ENCODE data around the gene CACYBP.

DNA sequence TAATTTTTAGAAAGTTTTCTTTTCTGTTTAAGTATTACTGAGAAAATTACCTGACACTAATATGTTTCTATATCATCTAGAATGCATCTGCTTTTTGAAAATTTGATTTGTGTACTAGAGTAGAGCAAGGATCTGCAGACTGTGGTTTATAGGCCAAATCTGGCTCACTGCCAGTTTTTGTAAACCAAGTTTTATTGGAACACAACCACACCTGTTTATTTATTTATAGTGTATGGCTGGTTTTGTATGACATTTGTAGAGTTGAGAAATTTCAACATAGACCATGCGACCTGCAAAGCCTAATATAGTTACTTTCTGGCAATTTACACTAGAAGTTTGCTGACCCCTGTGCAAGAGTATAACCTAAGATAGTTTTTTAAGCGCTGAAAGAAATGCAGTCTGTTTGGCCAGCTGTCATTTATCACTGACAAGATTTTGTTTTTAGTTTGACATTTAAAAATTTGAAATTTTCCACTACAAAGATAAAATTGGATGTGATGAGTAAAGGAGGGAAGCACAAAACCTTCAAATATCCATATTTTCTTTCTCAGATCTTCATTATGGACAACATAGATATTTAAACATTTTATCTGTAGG, 36.1 kb upstream of the CACYBP start:
- TF ChIP-seq CTCF (conservative IDR thresholded peaks at IDR 0.05; ENCODE audit: low read length) (no peak), EZH2phosphoT487 (IDR thresholded peaks at IDR 0.05; ENCODE audit: borderline replicate concordance, low read depth, low read length) (no peak)

All from OCI-LY7 (cell line).